MM.1S (cell line): ENCODE measurements around the gene PLD4.

Experiments used
- CTCF ChIP-seq: fragments of 300-600 bp; sonication (generic); IDR thresholded peaks from 2 replicates; pipeline ENCODE4 v1.5.1; 2016; ENCODE audit warnings: antibody characterized with exemption, low read length, mixed read lengths
- EZH2 ChIP-seq: fragments of 300-600 bp; sonication (generic); optimal IDR thresholded peaks from 2 replicates; pipeline ENCODE3; 2017; ENCODE audit warnings: low read depth, mild to moderate bottlenecking, antibody characterized with exemption, low read length, mixed read lengths
- EZH2phosphoT487 ChIP-seq: fragments of 300-600 bp; sonication (generic); IDR thresholded peaks from 2 replicates; pipeline ENCODE4 v1.6.1; 2018; ENCODE audit warnings: antibody characterized with exemption, low read length

DNA sequence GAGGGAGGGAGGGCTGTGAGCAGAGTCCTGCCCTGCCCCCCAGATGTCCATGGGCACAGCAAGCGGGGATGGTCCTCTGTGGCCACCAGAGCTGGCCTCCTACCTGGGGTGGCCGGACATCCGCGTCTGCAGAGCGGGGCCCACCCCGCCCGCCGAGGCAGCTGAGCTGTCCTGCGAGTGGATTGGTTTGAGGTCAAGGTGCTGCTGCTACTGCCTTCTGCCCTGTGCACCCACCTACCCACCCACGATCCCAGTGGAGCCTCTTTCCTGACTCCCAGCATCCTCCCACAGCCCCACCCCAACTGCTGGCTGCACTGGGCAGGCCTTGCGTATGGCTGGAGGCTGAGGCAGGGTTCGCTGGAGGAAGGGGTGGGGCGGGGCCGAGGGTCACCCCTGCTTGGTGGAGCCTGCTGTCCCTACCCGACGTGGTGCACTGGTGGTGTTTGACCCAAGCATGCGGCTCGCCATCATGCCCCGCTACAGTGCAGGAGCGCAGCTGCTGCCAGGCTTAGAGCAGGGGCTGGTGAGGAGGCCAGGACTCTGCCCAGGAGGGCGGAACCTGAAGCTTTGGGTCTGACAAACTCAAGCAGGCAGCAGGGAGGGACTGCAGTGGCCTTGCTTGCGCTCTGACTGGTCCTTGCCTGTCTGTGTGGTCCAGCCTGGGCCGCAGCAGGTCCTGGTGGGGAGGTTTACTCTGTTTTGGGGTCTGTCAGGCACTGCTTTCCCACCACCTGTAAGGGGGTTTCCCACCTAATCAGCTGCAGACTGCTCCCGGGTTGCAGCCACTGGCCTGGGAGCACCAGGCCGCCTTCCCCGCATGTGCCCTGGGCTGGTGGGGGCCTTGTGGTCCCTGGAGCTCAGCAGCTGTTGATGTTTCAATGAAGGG, 35.9 kb upstream of the PLD4 start:
- TF ChIP-seq CTCF (no peak), EZH2 (no peak), EZH2phosphoT487 (no peak)
